ENCODE measurements around the gene GBP1.

- TF ChIP-seq CTCF (IDR thresholded peaks at IDR 0.05; ENCODE audit: insufficient read depth, low read depth, low read length) = no peak
- no peak for TF ChIP-seq EZH2 (IDR thresholded peaks at IDR 0.05; ENCODE audit: insufficient read depth, low read length)
Measured at GRCh38 chr1:89051300-89051954, 13.6 kb downstream of the GBP1 start.

All from astrocyte (in vitro differentiated cells and primary cell).